NOMO-1 treated with DMSO at 0.1 percent for 48 hours (cell line): Measurements from ENCODE around the gene NXF1.

Source experiments
- DNase-seq: peaks from one replicate; lab custom pipeline; 2025; ENCODE audit not compliant: unreplicated experiment; lab: John Stamatoyannopoulos, UW

Gene NXF1

DNA sequence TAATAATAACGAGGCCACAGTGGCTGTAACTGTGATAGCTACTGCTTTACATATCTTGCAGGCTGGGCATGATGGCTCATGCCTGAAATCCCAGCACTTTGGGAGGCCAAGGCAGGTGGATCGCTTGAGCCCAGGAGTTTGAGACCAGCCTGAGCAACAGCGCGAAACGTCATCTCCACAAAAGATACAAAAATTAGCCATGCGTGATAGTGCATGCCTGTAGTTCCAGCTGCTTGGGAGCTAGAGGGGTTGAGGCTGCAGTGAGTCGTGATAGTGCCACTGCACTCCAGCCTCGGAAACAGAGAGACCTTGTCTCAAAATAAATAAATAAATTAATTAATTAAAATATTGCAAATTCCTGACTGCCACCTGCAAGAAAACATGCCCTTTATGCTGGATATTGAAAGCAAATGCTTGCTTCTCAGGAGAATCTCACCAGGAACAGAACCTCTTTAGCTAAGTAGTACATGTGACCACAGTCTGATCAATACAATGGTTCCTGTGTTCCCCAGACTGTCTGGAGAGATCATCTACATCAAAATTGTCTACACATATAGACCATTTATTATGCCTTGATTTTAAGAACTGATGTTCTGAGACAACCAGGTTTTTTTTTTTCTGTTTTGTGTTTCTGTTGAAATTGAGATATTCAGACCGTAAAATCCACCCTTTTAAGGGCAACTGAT, 57.6 kb downstream of the NXF1 start:
- DNase-seq, result no peak
